Esophagus muscularis mucosa (tissue), 3 donors: ENCODE measurements around the gene SLC25A30.

Experiments used
- POLR2A ChIP-seq: fragments of 450-650 bp; IDR thresholded peaks from one replicate; pipeline ENCODE4 v1.6.1; 2017; ENCODE audit warnings: antibody characterized with exemption, moderate library complexity, mild to moderate bottlenecking, low read depth
- TF ChIP-seq, protein P1 (sequence below), 3 experiments: fragments of 200-600 bp in 2 of 3; fragments of 450-650 bp in 1 of 3; sonication (generic) in 2 of 3; IDR thresholded peaks; one replicate each; pipeline ENCODE4 v1.5.1; 2017 to 2019; ENCODE audit warnings: antibody characterized with exemption in 3 of 3, mild to moderate bottlenecking in 2 of 3, moderate library complexity in 1 of 3

DNA sequence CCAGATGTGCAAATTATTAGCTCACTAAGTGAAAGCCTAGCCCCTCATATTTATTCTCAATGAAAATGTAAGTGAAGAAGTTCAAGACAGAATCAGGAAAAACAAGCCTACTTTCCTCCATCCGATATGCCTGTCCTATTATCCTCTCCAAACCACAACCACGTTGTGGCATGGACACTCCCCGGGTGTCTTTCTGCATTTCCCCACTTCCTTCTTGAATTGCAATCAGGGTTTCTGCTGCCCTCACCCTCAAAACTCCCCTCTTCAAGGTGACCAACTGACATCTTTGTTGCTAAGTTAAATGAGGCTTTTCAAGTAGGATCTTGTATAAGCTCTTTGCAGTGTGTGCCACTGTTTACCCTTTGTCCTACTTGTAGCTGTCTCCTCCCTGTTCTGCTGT is 11.8 kb downstream of the SLC25A30 start:
- no peak for TF ChIP-seq POLR2A
- TF ChIP-seq, protein P1, sequence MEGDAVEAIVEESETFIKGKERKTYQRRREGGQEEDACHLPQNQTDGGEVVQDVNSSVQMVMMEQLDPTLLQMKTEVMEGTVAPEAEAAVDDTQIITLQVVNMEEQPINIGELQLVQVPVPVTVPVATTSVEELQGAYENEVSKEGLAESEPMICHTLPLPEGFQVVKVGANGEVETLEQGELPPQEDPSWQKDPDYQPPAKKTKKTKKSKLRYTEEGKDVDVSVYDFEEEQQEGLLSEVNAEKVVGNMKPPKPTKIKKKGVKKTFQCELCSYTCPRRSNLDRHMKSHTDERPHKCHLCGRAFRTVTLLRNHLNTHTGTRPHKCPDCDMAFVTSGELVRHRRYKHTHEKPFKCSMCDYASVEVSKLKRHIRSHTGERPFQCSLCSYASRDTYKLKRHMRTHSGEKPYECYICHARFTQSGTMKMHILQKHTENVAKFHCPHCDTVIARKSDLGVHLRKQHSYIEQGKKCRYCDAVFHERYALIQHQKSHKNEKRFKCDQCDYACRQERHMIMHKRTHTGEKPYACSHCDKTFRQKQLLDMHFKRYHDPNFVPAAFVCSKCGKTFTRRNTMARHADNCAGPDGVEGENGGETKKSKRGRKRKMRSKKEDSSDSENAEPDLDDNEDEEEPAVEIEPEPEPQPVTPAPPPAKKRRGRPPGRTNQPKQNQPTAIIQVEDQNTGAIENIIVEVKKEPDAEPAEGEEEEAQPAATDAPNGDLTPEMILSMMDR (IDR thresholded peaks at IDR 0.05): no peak
